Endothelial cell of umbilical vein (primary cell): ENCODE measurements around the gene TTLL12.

Experiments used
- CTCF ChIP-seq, 2 donors: IDR thresholded peaks; 1 replicate in 1 of 2; 2 replicates in 1 of 2; pipeline ENCODE4 v1.5.1; 2011; ENCODE audit warnings: low read length in 2 of 2, mild to moderate bottlenecking in 2 of 2, moderate library complexity in 2 of 2, control low read depth in 1 of 2, inconsistent platforms in 1 of 2, low read depth in 1 of 2; ENCODE audit not compliant: insufficient read depth in 1 of 2; ENCODE audit errors: extremely low read depth in 1 of 2
- POLR2A ChIP-seq: IDR thresholded peaks from 2 replicates; pipeline ENCODE4 v1.6.1; 2012; ENCODE audit warnings: low read depth, mild to moderate bottlenecking, control low read depth, low read length
- POLR2AphosphoS5 ChIP-seq: IDR thresholded peaks from 2 replicates; pipeline ENCODE4 v1.6.1; 2012; ENCODE audit warnings: low read depth, mild to moderate bottlenecking, control low read depth, low read length, moderate library complexity; ENCODE audit not compliant: insufficient read depth
- TF ChIP-seq, protein P1 (sequence below): IDR thresholded peaks from 2 replicates; pipeline ENCODE4 v1.6.1; 2011; ENCODE audit not compliant: insufficient read depth, insufficient read length

GRCh38 chr22:43147821-43148220 is 39.1 kb downstream of the TTLL12 start:
- TF ChIP-seq, protein P1, sequence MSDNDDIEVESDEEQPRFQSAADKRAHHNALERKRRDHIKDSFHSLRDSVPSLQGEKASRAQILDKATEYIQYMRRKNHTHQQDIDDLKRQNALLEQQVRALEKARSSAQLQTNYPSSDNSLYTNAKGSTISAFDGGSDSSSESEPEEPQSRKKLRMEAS = no peak
- TF ChIP-seq CTCF (IDR thresholded peaks at IDR 0.05; ENCODE audit: extremely low read depth in 1 of 2, insufficient read depth in 1 of 2, low read depth in 1 of 2, low read length in 2 of 2) (no peak), POLR2A (no peak), POLR2AphosphoS5 (no peak)
